Measurements from ENCODE around the gene CUX1.
"Not testable (repeated sequence)": the region's sequence is repeated elsewhere in the genome, so short reads cannot be mapped to it uniquely, and the experiment has no call there.

DNA sequence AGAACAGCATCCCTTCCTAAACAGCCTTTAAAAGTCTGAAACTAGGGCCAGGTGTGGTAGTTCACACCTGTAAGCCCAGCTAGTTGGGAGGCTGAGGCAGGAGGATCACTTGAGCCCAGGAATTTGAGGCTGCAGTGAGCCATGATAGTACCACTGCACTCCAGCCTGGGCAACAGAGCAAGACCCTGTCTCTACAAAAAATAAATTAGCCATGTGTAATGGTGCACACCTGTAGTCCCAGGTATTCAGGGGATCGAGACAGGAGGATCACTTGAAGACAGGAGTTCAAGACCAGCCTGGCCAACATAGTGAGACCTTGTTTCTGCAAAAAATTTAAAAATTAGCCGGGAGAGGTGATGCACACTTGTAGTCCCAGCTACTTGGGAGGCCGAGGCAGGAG lies 325.0 kb downstream of the CUX1 start:
- not testable (repeated sequence) for TF ChIP-seq CTCF (conservative IDR thresholded peaks at IDR 0.05 in 1 of 2, IDR thresholded peaks at IDR 0.05 in 1 of 2; ENCODE audit: low read depth in 1 of 2, low read length in 2 of 2); EZH2 (IDR thresholded peaks at IDR 0.05; ENCODE audit: low read length, missing control alignments)

All from fibroblast of lung (primary cell).